ENCODE measurements around the gene OR5AU1.

Gene OR5AU1

GRCh38 chr14:21108791-21109190 lies 47.1 kb downstream of the OR5AU1 start:
- no peak for DNase-seq (ENCODE audit: low read depth in 2 of 3, low spot score in 2 of 3)

GRCh38 chr14:21107283-21107800 lies 48.5 kb downstream of the OR5AU1 start:
- DNase-seq (ENCODE audit: low read depth in 2 of 3, low spot score in 2 of 3): no peak

GRCh38 chr14:21106498-21107282 lies 49.2 kb downstream of the OR5AU1 start:
- DNase-seq (ENCODE audit: low read depth in 2 of 3, low spot score in 2 of 3): peak in 1 of 3 experiments; percentile 45

- no peak for DNase-seq (ENCODE audit: low read depth in 2 of 3, low spot score in 2 of 3)
Observed at GRCh38 chr14:21106176-21106497, 49.7 kb downstream of the OR5AU1 start.

GRCh38 chr14:21105095-21105494 lies 50.8 kb downstream of the OR5AU1 start:
- no peak for DNase-seq (ENCODE audit: low read depth in 2 of 3, low spot score in 2 of 3)

All from activated CD8-positive, alpha-beta memory T cell treated with anti-CD3 and anti-CD28 coated beads for 48 hours (primary cell).